C4-2B (cell line): ENCODE data around the gene DNM1.

Experiments
- ZFX ChIP-seq: fragments of 450-650 bp; IDR thresholded peaks from 2 replicates; pipeline ENCODE4 v1.6.1; 2017
- TF ChIP-seq, protein P1 (sequence below): fragments of 450-650 bp; conservative IDR thresholded peaks from 2 replicates; pipeline ENCODE4 v1.5.1; 2017; ENCODE audit warnings: mild to moderate bottlenecking

DNA sequence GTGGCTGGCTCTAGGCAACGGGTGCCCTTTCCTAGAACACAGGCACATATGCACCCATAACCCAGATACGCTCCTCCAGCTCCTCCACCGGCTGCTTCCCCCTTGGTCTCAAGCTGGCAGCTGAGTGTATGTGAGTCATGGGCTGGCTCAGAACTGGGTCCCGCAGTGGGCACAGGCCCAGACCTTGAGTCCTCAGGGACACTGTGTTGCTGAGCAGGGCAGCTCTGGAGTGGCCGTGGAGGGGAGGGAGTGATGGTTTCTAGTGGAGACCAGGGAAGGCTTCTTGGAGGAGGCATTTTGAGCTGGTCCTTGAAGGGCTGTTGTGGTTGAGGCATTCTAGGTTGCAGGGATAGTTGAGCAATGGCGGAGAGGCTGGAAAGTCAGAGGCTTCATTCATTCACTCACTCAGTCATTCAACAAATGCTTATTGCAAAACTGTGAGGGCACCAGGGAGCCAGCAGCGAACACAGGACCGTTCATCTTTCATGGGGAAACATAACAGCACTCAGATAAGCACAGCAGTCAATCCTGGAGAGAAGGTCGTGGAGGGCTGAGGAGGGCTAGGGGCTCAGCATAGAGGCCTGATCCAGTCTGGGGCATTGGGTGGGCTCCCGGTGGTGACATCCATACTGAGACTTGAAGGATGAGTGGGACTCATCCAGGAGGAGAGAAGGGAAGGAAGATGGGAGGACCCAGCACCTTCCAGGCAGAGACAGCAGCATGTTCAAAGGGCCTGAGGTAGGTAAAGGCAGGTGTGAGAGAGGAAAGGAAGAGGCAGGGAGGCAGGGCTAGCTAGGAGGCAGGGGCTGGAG, 40.8 kb upstream of the DNM1 start:
- TF ChIP-seq, protein P1, sequence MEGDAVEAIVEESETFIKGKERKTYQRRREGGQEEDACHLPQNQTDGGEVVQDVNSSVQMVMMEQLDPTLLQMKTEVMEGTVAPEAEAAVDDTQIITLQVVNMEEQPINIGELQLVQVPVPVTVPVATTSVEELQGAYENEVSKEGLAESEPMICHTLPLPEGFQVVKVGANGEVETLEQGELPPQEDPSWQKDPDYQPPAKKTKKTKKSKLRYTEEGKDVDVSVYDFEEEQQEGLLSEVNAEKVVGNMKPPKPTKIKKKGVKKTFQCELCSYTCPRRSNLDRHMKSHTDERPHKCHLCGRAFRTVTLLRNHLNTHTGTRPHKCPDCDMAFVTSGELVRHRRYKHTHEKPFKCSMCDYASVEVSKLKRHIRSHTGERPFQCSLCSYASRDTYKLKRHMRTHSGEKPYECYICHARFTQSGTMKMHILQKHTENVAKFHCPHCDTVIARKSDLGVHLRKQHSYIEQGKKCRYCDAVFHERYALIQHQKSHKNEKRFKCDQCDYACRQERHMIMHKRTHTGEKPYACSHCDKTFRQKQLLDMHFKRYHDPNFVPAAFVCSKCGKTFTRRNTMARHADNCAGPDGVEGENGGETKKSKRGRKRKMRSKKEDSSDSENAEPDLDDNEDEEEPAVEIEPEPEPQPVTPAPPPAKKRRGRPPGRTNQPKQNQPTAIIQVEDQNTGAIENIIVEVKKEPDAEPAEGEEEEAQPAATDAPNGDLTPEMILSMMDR = no peak
- TF ChIP-seq ZFX = no peak
